Osteoblast (primary cell): ENCODE measurements around the gene TCERG1L. TPM values are rescaled to one million over a fixed set of nuclear protein-coding genes. Genes with fewer than 3 reads are reported as not detected.

Source experiments
- DNase-seq: peaks from one replicate; pipeline ENCODE4 v3.0.0; 2011; ENCODE audit warnings: low spot score, mixed read lengths; ENCODE audit not compliant: insufficient read length; ENCODE audit errors: missing footprints
- H2AFZ ChIP-seq: 2 replicates; pipeline ENCODE4 v1.6.0; 2011; ENCODE audit warnings: mild to moderate bottlenecking, low read length
- H3K27ac ChIP-seq: 2 replicates; pipeline ENCODE4 v1.5.1; 2011; ENCODE audit warnings: mild to moderate bottlenecking, low read depth, low read length, moderate library complexity
- H3K27me3 ChIP-seq: 2 replicates; pipeline ENCODE4 v1.6.0; 2012; ENCODE audit warnings: mild to moderate bottlenecking, control low read depth, inconsistent platforms, low read length, moderate library complexity; ENCODE audit not compliant: insufficient read depth
- H3K36me3 ChIP-seq: 2 replicates; pipeline ENCODE4 v1.5.1; 2011; ENCODE audit warnings: mild to moderate bottlenecking, low read length, control low read depth, moderate library complexity; ENCODE audit not compliant: insufficient read depth
- H3K4me1 ChIP-seq: 2 replicates; pipeline ENCODE4 v1.5.1; 2011; ENCODE audit warnings: mild to moderate bottlenecking, low read length, control low read depth, moderate library complexity; ENCODE audit not compliant: insufficient read depth
- H3K4me2 ChIP-seq: 2 replicates; pipeline ENCODE4 v1.6.0; 2011; ENCODE audit warnings: mild to moderate bottlenecking, low read length; ENCODE audit not compliant: insufficient read depth
- H3K4me3 ChIP-seq: fragments of 200-600 bp; sonication (generic); 3 replicates; pipeline ENCODE4 v1.5.1; 2012; ENCODE audit warnings: mild to moderate bottlenecking, low read length, inconsistent platforms; ENCODE audit not compliant: insufficient read depth
- H3K79me2 ChIP-seq: 2 replicates; pipeline ENCODE4 v1.6.0; 2012; ENCODE audit warnings: mild to moderate bottlenecking, low read length, control low read depth, inconsistent platforms; ENCODE audit not compliant: insufficient read depth
- H3K9me3 ChIP-seq: 2 replicates; pipeline ENCODE4 v1.5.1; 2011; ENCODE audit warnings: low read depth, low read length, control low read depth
- H4K20me1 ChIP-seq: 2 replicates; pipeline ENCODE4 v1.6.0; 2012; ENCODE audit warnings: mild to moderate bottlenecking, low read length, control low read depth; ENCODE audit not compliant: insufficient read depth
- total RNA-seq: library from RNA; depleted of rRNA; stranded (reverse); fragments of >200 nt; gene quantifications from 2 replicates; pipeline ENCODE4 v1.2.3, GENCODE V29; 2012
- TF ChIP-seq, protein P1 (sequence below): IDR thresholded peaks from 2 replicates; pipeline ENCODE4 v1.5.1; 2011; ENCODE audit warnings: mild to moderate bottlenecking, low read depth, low read length, moderate library complexity; ENCODE audit errors: extremely low read depth

TCERG1L gene
- total RNA-seq, 1 donor: under 0.01 TPM

DNA sequence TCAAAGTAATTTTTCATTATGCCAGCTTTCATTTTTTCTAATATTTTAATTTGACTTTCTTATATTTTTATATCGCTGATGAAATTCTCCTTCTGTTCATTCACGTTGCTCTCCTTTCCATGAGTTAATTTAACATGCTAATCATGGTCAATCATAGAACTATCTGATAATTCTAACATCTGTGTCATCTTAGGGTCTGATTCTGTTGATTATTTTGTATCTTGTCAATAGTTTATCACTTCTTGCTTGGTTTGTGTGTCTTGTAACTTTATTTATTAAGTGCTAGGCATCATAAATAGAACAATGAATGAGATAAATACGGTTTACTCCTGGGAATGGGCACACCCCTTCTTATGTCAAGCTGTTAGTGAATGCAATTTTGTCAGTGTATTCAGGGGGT lies 11.0 kb downstream of the TCERG1L start:
- Histone ChIP-seq H3K9me3 (no peaks in the 10 kb centered on the region), H4K20me1 (no peaks in the 10 kb centered on the region), H3K4me2 (no peak overlapping the region), H2AFZ (no peak overlapping the region), H3K79me2 (no peaks in the 10 kb centered on the region), H3K4me1 (no peaks in the 10 kb centered on the region), H3K36me3 (no peaks in the 10 kb centered on the region), H3K27me3 (no peaks in the 10 kb centered on the region), H3K4me3 (no peak overlapping the region), H3K27ac (no peak overlapping the region)
- TF ChIP-seq, protein P1, sequence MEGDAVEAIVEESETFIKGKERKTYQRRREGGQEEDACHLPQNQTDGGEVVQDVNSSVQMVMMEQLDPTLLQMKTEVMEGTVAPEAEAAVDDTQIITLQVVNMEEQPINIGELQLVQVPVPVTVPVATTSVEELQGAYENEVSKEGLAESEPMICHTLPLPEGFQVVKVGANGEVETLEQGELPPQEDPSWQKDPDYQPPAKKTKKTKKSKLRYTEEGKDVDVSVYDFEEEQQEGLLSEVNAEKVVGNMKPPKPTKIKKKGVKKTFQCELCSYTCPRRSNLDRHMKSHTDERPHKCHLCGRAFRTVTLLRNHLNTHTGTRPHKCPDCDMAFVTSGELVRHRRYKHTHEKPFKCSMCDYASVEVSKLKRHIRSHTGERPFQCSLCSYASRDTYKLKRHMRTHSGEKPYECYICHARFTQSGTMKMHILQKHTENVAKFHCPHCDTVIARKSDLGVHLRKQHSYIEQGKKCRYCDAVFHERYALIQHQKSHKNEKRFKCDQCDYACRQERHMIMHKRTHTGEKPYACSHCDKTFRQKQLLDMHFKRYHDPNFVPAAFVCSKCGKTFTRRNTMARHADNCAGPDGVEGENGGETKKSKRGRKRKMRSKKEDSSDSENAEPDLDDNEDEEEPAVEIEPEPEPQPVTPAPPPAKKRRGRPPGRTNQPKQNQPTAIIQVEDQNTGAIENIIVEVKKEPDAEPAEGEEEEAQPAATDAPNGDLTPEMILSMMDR: no peak
- no peak for DNase-seq

DNA sequence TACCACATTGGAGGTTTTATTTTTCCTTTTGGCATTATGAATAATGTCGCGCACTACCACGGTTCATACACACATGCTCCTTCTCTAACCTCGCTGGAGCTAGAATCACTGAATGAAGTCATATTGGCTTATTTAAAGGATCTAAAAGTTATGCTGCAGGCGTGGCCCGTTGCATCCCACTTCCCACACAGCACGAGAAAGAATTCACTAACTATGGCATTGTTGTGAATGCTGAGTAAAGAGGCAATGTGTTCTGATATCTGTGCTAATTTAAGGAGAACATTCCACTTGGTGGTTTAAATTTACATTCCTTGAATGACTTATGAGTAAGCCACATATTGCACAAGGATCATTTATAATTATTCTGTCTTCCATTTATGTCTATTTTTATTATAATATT lies 20.7 kb downstream of the TCERG1L start:
- Histone ChIP-seq H3K79me2 (no peaks in the 10 kb centered on the region), H2AFZ (no peak overlapping the region), H3K9me3 (no peaks in the 10 kb centered on the region), H3K4me3 (no peak overlapping the region), H3K27ac (no peak overlapping the region), H3K27me3 (no peaks in the 10 kb centered on the region), H3K4me1 (no peaks in the 10 kb centered on the region), H4K20me1 (no peaks in the 10 kb centered on the region), H3K4me2 (no peak overlapping the region), H3K36me3 (no peaks in the 10 kb centered on the region)
- TF ChIP-seq, protein P1: no peak
- DNase-seq: no peak

DNA sequence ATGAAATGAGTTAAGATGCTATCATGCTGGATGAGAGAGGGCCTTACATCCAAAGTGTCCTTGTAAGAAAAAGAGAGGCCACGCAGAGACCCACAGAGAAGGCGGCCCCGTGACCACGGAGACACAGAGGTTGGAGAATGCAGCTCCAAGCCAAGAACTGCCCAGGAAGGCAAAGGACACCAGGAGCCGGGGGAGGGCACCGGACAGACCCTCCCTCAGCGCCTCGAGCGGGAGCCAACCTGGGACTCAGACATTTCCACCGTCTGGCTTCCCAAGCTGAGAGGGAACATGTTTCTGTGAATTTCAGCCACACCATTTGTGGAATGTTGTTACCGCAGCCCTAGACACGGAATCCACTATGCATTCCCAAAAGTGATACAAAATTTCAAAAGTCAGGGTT lies 22.9 kb downstream of the TCERG1L start:
- Histone ChIP-seq H3K4me2 (no peak overlapping the region), H3K79me2 (no peaks in the 10 kb centered on the region), H3K4me3 (no peak overlapping the region), H3K9me3 (no peaks in the 10 kb centered on the region), H2AFZ (no peak overlapping the region), H3K27ac (no peak overlapping the region), H3K4me1 (no peaks in the 10 kb centered on the region), H4K20me1 (no peaks in the 10 kb centered on the region), H3K36me3 (no peaks in the 10 kb centered on the region), H3K27me3 (no peaks in the 10 kb centered on the region)
- DNase-seq: no peak
- TF ChIP-seq, protein P1: no peak

DNA sequence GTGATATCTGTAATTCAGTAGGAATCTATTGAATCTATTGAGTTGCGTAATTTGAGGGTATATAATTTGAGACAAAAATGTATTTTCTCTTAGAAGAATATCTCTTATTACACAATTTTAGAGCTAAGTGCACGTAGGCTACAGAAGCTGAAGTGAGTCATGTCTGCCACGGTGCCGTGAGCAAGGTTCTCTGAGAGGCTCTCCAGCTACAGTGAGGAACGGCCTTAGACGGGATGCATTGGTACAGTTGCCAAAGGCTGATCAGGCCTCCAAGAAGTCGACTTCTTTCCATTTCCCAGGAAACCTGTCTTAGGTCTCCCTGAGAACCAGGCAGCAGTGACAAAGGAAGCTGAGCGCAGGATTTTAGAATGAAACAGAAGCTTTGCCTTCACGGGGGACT lies 28.6 kb downstream of the TCERG1L start:
- Histone ChIP-seq H3K4me1 (no peaks in the 10 kb centered on the region), H3K79me2 (no peaks in the 10 kb centered on the region), H4K20me1 (no peaks in the 10 kb centered on the region), H3K27me3 (no peaks in the 10 kb centered on the region), H2AFZ (no peak overlapping the region), H3K4me2 (no peak overlapping the region), H3K4me3 (no peak overlapping the region), H3K9me3 (no peaks in the 10 kb centered on the region), H3K27ac (no peak overlapping the region), H3K36me3 (no peaks in the 10 kb centered on the region)
- no peak for DNase-seq
- TF ChIP-seq, protein P1: no peak
